NAMALWA (cell line): ENCODE measurements around the gene CASZ1.

Source experiments
- DNase-seq: peaks from one replicate; pipeline ENCODE4 v3.0.0-alpha.2; 2015; ENCODE audit warnings: low spot score

CASZ1 gene

DNA sequence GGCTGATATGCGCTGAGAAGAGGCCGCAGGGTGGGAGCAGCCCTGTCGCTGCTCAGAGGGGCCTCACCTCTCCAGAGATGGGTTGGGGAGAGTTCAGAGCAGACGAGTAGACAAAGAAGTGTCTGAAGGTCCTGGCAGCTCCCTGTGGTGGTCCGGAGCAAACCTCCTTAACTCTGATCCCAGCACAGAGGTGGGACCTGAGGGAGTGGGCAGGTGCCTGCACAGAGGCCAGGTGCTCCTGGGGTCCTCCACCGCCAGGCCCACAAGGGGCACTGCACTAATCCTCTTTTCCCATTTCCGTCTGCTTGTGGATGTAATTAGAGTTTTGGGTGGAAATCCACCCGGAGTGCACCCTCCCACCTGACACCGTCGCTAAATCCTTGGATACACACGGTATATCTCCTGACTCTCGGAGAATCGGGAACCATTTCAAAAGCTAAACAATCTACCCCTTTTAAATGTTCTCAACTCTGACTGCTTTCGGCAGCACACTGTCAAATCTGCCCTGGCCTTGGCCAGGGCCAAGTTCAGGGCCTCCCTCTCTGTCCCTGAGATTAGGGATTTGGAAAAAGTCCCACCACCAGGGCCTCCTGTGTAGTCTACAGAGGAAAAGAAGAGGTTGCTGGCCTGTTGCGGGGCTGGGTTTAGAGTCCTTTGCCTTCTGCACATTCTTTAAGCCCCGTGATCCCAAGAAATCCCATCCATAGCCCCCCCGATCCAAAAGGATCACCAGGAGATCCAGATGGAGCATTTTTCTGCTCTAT is 22.4 kb downstream of the CASZ1 start:
- DNase-seq: no peak

DNA sequence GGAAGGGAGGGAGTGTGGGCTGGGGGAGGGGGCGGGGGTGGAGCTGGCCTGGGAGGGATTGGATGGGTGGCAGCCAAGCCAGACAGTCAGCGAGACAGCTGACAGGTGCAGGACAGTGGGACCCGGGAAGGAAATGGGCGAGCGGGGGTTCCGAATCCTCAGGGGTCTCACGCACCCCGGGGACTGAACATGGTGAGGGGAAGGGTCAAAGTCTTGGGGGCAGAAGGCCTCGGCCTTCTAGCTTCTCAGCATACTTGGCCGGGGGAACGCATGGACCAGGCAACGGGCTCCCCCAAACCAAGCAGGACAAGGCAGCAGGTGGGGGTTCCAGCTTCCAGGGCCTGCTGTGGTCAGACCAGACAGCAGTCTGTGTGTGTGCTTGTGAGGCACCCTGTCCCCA is 23.1 kb downstream of the CASZ1 start:
- DNase-seq: no peak

DNA sequence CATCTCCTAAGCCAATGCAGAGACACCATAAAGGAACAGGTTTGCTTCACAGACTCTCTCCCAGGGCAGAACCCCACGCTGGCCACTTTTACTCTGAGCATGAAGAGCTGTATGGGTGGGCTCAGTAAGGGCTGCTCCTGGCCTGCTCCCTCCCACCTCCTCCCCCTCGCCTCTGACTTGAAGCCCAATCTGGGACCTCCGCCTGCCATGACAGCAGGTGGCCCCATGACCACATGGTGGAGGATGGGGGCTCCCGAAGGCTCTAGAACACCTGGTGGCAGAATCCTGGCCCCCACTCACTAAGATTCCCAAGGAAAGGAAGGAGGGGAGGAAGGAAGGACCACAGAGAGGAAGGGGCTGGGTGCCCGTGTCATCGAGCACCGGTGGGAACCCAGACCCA is 23.7 kb downstream of the CASZ1 start:
- DNase-seq: no peak

DNA sequence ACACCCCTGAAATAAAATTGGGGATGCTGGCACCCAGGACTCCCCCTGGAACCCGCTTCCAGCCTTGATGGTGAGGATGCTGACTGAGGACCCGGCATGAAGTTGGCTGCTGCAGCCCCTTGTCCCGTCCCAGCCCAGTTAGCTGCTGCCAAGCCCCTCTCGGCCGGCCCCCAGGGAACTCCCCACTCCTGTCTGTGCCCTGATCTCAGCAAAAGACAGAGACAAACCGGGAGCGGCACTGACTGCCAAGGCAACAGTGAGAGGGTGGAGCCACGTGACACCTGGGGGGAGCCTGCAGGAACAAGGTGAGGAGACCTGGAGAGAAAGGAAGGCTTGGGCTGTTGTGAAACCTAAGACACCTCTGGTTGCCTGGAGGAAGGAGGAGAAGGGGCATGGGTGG is 24.7 kb downstream of the CASZ1 start:
- DNase-seq: no peak

DNA sequence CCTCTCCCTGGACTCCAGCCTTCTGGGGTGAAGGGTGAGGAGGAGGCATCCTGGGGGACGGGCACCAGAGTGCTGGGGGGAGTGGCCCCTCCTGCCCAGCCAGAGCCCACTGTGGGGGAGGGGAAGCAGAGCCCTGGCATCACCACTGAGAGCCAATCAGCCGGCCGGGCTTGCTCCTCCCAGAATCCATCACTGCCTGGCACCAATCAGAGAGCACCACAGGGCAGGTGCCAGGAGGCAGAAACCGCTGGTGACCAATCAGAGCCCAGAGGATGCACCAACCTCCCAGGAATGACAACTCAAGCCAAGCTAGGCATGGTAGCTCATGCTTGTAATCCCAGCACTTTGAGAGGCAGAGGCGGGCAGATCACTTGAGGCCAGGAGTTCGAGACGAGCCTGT is 27.9 kb downstream of the CASZ1 start:
- DNase-seq: peak; percentile 34

DNA sequence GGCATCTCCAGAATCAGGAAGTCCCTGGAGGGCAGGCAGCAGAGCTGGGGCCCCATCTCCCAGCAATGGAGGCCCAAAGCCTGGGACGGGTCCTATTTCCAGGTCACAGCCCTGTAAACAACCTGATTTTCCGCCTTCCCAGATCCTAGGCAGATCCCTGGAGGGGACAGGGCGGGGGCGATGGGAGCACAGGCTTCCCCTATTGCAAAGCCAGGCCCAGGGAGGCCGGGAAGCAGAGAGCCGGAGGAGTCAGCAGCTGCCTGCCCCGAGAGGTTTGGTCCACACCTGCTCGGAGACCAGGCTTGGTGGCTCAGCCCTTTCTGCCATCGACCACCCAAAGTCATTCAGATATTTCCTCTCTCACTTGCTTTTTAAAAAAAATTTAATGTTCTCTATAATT is 29.2 kb downstream of the CASZ1 start:
- DNase-seq: no peak

DNA sequence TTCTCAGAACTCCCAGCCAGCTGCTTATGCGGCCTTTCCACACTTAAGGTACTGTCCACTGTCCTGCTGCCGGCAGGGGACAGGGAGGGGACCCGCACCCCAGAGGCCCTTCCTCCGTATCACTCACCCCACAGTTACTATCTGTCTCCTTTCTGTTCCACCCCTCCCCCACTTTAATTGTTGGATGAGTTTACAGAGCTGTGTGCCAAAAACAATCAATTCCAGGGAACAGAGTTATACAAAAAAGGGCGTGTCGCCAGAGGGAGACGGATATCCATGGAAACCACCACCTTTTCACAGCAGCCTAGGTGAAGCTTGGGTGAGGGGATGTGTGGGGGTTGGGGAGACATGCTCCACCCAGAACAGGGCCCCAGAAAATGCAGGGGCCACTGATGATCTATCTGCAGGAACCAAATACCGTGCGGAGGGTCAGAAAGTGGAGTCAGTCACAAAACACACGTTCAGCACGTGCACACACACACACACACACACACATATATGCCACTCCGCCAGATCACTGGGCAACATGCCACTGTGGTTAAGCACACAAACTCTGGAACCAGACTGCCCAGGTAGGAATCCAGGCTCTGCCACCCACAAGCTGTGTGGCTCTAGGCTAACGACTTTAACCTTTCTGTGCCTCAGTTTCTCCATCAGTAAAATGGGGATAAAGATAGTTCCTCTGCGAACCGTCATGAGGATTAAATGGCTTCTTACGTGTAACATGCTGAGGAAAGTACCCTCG is 30.5 kb downstream of the CASZ1 start:
- no peak for DNase-seq

DNA sequence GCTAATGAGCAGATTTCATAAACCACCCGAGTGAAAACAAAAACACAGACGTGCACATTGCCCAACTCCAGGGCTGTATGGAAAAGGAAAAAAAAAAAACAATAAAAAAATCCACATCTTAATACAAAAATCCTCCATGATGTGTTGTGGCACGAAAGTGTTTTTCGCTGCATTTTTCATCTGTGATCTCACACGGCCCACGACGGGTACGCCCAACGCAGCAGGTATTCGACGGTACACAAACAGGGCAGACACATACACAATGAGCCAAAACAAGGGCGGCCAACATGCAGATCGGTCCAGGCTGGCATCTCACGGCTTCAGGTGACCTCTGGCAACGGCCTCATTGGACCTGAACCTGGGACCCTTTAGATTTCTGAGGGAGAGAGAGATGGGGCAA is 31.1 kb downstream of the CASZ1 start:
- no peak for DNase-seq

DNA sequence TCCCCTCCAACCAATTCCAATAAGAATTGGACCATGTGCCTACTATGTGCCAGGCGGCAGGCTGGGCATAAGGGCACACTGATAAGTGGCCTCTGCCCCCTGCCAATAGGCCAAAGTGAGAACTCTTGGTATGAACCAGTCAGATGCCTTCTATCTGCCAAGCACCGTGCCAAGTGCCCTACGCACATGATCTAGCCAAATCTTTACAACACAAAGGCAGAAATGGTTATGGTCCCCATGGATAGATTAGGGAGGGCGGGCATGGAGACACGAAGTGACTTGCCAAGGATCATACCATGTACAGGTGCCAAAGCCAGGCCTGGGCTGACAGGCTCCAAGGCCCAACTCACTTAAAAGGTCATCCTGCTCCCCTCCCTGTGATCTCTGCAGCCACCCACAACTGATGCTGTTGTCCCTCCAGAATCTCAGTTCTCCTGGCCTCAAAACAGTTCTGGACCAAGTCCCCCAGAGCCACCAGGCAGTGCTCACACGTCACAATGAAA is 32.1 kb downstream of the CASZ1 start:
- DNase-seq: no peak

DNA sequence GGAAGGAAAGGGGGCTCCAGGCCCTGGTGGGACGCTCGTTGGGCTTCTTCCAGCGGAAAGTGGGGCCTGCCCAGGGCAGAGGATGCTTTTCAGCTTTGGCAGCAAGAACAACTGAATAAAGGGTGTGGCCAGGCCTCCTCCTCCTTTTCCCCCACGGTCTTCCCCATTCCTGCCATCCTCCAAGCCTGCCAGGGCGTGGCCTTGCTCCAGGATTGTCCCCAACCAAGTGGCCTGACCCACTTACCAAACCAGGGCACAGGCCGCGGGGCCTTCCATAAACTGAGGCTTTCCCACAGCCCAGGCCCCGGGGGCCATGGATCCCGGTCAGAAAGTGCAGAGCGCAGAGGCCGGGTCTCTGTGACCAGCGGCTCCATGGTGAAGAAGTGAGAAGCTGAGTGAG is 33.6 kb downstream of the CASZ1 start:
- DNase-seq: no peak

DNA sequence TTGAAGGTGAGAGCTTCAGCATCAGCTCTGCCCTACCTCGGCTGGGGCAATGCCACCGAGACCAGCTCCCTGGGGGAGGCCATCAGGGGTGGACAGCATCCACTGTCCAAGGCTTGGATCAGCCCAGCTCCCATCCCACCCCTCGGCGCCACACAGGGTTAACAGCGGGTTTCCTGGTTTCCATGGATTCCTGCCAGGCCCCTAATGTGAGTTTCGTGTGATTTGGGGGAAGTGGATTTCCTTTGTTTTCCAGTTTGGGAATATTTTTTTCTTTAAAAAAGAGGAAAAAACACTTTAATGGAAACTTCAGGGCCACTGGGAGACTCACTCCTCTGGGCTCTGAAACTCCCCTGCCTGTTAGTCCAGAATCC is 34.3 kb downstream of the CASZ1 start:
- DNase-seq: no peak

DNA sequence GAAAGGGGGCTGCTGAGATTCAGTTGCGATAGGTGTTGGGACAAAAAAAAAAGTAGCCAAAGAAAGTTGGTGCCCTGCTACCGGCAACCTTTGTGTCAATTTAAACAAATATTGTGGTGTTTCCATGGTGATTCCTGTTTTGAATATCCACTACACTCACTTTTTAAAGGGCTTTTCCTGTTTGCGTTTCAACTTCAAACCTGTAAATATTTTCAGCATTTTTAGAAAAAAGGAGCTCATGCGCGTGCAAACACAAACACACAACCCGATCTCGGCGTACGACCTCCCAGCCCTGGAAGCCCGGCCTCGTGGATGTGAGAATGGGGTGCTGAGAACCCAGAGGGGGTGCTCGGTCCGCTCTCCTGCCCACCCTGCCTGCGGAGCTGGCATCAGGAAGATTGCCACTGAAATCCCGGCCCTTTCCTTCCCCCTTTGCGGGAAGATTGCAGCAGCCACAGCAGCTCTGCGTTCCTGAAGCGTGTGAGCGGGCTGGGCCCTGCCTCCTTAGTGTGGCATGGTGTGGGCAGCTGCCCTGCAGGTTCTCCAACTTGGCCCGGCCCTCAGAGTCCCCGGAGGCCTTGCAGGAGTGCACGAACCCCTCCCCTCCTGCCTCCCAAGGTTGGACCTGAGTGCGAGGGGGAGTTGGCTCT is 34.8 kb downstream of the CASZ1 start:
- DNase-seq: peak; percentile 71

DNA sequence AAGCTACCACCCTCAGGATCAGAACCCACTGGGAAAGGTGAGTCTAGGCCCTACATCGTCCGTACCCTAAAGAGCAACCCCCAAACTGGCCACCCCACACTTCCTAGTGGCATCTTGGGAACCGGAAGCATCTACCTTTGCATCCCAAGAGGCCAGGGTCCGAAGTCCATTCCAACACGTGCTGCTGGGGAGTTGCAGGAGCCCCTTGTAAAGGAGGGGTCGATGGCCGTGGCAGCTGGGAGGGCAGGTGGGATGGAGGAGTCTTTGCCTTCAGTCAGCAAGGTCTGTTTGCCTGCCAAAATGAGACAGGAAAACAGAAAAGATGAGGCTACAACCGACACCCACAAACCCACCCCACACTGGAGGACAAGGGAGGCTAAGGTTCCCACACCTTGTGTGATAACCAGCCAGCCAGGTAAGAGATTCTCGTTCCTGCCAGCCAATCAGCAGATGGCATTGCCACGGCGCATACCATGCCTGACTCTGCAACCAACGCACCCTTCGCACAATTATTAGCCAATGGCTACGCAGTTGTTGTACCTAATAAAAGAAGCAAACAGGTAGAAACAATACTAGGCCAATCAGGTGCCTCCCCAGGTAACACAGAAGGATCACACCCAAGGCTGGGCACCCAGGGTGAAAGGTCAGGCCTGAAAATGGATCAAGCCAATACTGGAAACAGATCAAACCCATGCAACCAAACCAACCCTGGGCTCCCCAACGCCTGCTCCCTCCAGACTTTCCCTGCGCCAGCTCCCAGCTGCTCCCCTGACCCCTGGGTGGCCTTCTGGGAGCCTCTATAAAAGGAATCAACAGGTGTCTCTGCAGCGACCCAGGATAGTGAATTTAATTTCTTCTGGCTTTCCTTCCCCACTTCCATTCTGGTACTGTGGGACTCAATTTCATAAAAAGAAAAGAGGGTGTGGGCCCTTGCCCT is 35.6 kb downstream of the CASZ1 start:
- no peak for DNase-seq

DNA sequence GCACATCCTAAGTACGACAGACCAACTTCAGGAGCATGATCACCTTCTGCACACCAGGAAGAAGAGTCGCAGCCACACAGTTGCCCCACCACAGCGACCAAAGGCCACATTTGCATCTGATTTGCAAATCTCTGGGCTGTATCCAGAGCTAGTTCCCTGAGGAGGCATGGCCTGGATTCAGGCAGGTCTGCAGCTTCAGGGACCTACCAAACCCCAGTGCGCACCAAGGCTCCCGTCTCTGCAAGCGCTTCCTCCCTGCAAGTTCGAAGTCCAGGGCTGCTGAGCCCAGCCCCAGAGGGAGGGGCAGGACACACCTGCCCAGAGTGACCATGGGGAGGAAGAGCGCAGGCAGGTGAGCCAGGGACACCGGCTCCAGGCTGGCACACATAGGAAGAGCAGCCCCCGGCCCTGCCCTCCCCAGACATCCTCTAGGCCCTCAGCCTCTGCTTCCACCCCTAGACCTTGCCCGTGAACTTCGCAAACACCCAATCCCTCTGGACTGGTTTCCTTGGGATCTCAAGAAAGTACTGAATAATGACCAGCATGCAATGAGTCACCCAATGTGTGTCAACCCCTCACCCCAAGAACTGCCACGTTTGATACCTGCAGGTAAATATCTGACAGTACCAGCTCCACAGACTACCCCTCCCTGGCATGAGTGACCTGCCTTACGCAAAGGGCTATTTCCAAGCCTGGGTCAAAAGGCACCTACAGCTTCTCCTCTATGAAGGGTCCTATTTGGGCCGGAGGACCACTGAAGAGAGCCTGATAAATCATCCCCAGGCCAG is 36.8 kb downstream of the CASZ1 start:
- peak; percentile 27 for DNase-seq

DNA sequence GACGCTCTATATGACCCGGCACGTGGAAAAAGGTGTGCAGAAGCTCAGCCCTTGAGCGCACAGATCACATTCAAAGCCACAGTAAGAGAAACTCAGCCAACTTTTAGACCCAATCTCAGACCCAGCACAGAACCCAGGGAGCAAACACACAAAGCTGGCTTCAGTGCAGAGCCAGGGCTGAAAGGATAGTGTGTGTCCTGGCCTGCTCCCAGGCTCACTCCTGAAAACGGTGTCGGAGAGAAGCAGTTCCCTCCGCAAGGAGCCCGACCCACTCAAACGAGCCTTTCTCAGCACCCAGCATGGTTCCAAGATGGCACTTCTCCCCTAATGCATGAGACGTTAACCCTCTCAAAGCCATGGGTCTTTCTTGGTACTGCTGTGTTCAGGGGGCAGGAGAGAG is 39.6 kb downstream of the CASZ1 start:
- no peak for DNase-seq

DNA sequence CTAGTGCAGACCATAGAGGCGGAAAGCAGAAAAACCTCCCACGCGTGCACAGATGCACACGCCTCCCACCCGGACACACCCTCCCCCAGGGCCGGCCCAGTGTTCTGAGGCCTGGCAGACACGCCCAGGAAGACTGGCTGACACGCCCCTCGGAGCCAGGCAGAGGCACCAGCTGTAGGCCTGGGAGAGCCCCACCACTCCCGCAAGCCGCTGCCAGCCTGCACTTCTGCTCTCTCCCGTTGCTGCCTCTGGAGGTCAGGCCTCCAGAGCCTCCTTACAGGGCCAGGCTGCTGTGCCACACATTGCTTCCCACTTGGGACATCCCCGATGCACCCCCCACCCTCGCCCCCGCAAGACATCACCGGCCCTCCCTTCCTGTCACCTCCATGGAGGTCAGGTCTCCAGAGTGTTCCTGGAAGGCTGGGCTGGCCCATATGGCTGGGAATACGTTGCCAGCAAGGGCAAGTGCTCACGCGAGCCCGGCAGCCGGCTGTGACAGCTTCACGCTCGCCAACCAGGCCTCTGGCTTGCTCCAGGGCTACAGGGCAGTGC is 40.4 kb downstream of the CASZ1 start:
- peak; percentile 55 for DNase-seq

DNA sequence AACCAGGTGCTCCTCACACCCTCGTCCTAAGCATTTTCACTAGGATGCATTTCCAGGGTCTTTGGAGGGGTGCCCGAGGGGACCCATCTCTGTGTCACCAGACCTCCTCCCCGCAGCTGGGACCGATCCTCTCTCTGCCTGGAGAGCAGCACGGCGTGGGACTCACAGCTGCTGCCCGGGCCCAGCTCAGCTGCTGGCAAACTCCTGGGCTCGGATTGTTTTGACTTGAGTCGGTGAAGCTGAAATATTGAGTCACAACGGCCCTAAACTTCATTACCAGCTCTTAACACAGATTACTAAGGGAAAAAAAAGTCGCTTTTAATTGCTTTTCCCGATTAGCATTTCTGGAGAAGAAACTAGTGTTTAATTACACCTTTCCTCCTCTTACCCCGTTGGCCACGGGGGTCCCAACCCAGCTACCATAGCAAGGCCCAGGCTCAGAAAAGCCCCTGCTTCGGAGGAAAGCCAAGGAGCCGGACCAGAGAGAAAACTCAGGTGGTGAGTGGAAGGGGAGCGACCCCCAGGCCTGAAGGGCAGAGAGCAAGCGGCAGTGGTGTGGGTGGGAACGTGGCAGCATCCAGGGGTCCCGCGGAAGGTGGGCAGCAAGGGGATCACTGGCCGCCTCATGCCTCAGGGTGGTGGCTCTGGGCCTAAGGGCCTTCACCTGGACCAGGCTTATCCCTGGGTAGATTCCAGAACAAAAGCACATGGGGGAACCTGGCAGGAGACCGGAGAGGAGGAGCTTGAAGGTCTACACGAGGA is 41.7 kb downstream of the CASZ1 start:
- DNase-seq: no peak

DNA sequence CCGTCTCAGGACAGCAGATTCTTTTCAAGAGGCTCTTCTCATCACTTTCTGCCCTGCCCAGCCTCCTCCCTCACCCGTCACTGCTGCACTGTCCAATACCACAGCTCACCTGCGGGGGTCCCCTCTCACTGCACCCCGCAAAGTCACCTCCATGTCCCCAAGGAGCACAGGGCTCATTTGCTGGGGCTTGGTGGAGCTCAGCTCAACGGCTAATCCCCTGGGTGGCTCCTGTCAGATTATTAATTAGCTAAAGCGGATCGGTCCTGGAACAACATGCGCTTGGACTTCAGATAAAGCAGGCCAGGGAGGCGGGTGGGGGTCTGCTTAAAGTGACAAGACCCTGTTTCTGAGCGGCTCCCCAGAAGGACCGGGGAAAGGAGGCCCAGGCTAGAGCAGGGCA is 43.1 kb downstream of the CASZ1 start:
- peak; percentile 37 for DNase-seq

DNA sequence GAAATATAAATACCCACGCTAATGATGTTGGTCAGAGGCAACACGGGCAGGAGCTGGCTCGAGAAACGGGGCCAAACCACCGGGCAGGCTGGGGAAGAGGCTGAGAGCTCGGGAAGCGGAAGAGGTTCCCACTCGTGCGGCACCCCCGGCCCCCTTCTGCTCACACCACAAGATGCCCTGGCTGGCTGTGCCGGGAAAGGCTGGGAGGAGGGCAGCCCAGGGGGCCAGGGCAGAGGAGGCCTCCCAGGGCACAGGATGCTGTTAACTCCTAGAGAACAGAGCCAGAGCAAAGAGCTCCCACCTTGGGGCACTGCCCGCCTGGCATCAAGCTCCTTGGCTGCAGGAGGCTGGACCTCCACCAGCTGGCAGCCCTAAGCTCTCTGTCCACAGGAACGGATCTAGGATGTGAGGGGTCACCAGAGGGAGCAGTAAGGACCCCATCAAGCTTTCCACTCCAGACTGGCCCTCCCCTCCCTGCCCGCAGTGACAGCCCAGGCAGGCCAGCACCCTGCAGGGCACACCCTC is 44.8 kb downstream of the CASZ1 start:
- DNase-seq: no peak

DNA sequence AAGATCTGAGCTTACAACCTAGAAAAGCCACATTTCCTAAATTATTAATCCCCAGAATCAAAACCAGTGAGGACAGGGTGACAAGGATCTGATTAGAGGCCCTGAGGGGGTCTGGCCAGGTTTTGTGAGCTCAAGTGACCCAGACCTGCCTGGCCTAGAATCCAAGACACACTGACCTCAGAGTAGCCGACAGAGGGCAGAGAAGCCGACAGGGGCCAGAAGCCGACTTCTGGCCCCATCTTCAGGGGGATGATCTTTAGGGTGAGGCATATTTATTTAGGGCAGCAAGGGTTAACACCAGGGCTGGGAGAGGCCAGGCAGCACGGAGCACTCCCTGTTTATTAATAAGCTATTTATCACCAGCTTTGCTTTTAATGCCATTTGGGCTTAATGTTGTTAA is 45.3 kb downstream of the CASZ1 start:
- no peak for DNase-seq
